ENCODE data around the gene AOPEP.

Gene AOPEP

GRCh38 chr9:94927048-94927761 is 200.7 kb downstream of the AOPEP start:
- no peaks in the 10 kb centered on the region for H3K9me3 ChIP-seq (ENCODE audit: control extremely low read depth in 1 of 5, control insufficient read depth in 4 of 5, insufficient read depth in 2 of 5, low read depth in 1 of 5, low read length in 4 of 5)
- peaks cover 0 to 7% (median 2%) of the 10 kb centered on the region in 4 experiments for H3K36me3 ChIP-seq (ENCODE audit: control insufficient read depth in 4 of 4, insufficient read depth in 4 of 4, low read length in 3 of 4)
- H3K4me1 ChIP-seq (ENCODE audit: control extremely low read depth in 1 of 4, control insufficient read depth in 4 of 4, insufficient read depth in 4 of 4, low read length in 3 of 4): no peaks in the 10 kb centered on the region
- CTCF ChIA-PET: no interaction called here
- POLR2A ChIA-PET: no interaction called here
- 98% methylated on average over 12 of the region's 12 CpGs for WGBS (ENCODE audit: insufficient coverage)
- no peak for DNase-seq
- no peaks in the 10 kb centered on the region for H3K27me3 ChIP-seq (replicated peaks in 2 of 5; ENCODE audit: control insufficient read depth in 4 of 5, insufficient read depth in 5 of 5, low read length in 4 of 5)
- H3K4me3 ChIP-seq (ENCODE audit: control insufficient read depth in 1 of 7, extremely low read depth in 1 of 7, insufficient read depth in 4 of 7, low read depth in 2 of 7, low read length in 6 of 7): no peak overlapping the region
- no peak overlapping the region for H3K27ac ChIP-seq (ENCODE audit: insufficient read depth in 1 of 2, low read depth in 1 of 2, low read length in 2 of 2, poor library complexity in 1 of 2, severe bottlenecking in 2 of 2)

GRCh38 chr9:94927762-94928670 is 201.5 kb downstream of the AOPEP start:
- WGBS (ENCODE audit: insufficient coverage): 98% methylated on average over 16 of the region's 21 CpGs
- no peak for DNase-seq
- no peak overlapping the region for H3K27ac ChIP-seq (ENCODE audit: insufficient read depth in 1 of 2, low read depth in 1 of 2, low read length in 2 of 2, poor library complexity in 1 of 2, severe bottlenecking in 2 of 2)
- H3K9me3 ChIP-seq (ENCODE audit: control extremely low read depth in 1 of 5, control insufficient read depth in 4 of 5, insufficient read depth in 2 of 5, low read depth in 1 of 5, low read length in 4 of 5): no peaks in the 10 kb centered on the region
- ChIA-PET POLR2A (no interaction called here), CTCF (no interaction called here)
- H3K4me3 ChIP-seq (ENCODE audit: control insufficient read depth in 1 of 7, extremely low read depth in 1 of 7, insufficient read depth in 4 of 7, low read depth in 2 of 7, low read length in 6 of 7): no peak overlapping the region
- no peaks in the 10 kb centered on the region for H3K27me3 ChIP-seq (replicated peaks in 2 of 5; ENCODE audit: control insufficient read depth in 4 of 5, insufficient read depth in 5 of 5, low read length in 4 of 5)
- H3K4me1 ChIP-seq (ENCODE audit: control extremely low read depth in 1 of 4, control insufficient read depth in 4 of 4, insufficient read depth in 4 of 4, low read length in 3 of 4): no peaks in the 10 kb centered on the region
- peaks cover 0 to 7% (median 2%) of the 10 kb centered on the region in 4 experiments for H3K36me3 ChIP-seq (ENCODE audit: control insufficient read depth in 4 of 4, insufficient read depth in 4 of 4, low read length in 3 of 4)

- no peak for DNase-seq
- Histone ChIP-seq H3K27me3 (replicated peaks in 2 of 5; ENCODE audit: control insufficient read depth in 4 of 5, insufficient read depth in 5 of 5, low read length in 4 of 5) (no peaks in the 10 kb centered on the region), H3K36me3 (ENCODE audit: control insufficient read depth in 4 of 4, insufficient read depth in 4 of 4, low read length in 3 of 4) (peaks cover 0 to 7% (median 2%) of the 10 kb centered on the region in 4 experiments), H3K4me1 (ENCODE audit: control extremely low read depth in 1 of 4, control insufficient read depth in 4 of 4, insufficient read depth in 4 of 4, low read length in 3 of 4) (no peaks in the 10 kb centered on the region), H3K27ac (ENCODE audit: insufficient read depth in 1 of 2, low read depth in 1 of 2, low read length in 2 of 2, poor library complexity in 1 of 2, severe bottlenecking in 2 of 2) (no peak overlapping the region), H3K9me3 (ENCODE audit: control extremely low read depth in 1 of 5, control insufficient read depth in 4 of 5, insufficient read depth in 2 of 5, low read depth in 1 of 5, low read length in 4 of 5) (no peaks in the 10 kb centered on the region), H3K4me3 (ENCODE audit: control insufficient read depth in 1 of 7, extremely low read depth in 1 of 7, insufficient read depth in 4 of 7, low read depth in 2 of 7, low read length in 6 of 7) (no peak overlapping the region)
- POLR2A ChIA-PET: interaction anchor here (0.6 kb wide), 1 partner anchor 202 kb away, joined by 4 read pairs; the partner anchor contains the start of gene AOPEP
- CTCF ChIA-PET: no interaction called here
- 90% methylated on average over 11 of the region's 13 CpGs for WGBS (ENCODE audit: insufficient coverage)
Measured at GRCh38 chr9:94928691-94929368, 202.3 kb downstream of the AOPEP start.

- ChIA-PET POLR2A (interaction anchor here (0.6 kb wide), 1 partner anchor 203 kb away, joined by 4 read pairs; the partner anchor contains the start of gene AOPEP), CTCF (no interaction called here)
- H3K4me1 ChIP-seq (ENCODE audit: control extremely low read depth in 1 of 4, control insufficient read depth in 4 of 4, insufficient read depth in 4 of 4, low read length in 3 of 4): no peaks in the 10 kb centered on the region
- DNase-seq: no peak
- no peak overlapping the region for H3K27ac ChIP-seq (ENCODE audit: insufficient read depth in 1 of 2, low read depth in 1 of 2, low read length in 2 of 2, poor library complexity in 1 of 2, severe bottlenecking in 2 of 2)
- H3K4me3 ChIP-seq (ENCODE audit: control insufficient read depth in 1 of 7, extremely low read depth in 1 of 7, insufficient read depth in 4 of 7, low read depth in 2 of 7, low read length in 6 of 7): no peak overlapping the region
- WGBS (ENCODE audit: insufficient coverage): 96% methylated on average over 8 of the region's 9 CpGs
- H3K9me3 ChIP-seq (ENCODE audit: control extremely low read depth in 1 of 5, control insufficient read depth in 4 of 5, insufficient read depth in 2 of 5, low read depth in 1 of 5, low read length in 4 of 5): no peaks in the 10 kb centered on the region
- H3K36me3 ChIP-seq (ENCODE audit: control insufficient read depth in 4 of 4, insufficient read depth in 4 of 4, low read length in 3 of 4): peaks cover 0 to 4% (median 2%) of the 10 kb centered on the region in 4 experiments
- no peaks in the 10 kb centered on the region for H3K27me3 ChIP-seq (replicated peaks in 2 of 5; ENCODE audit: control insufficient read depth in 4 of 5, insufficient read depth in 5 of 5, low read length in 4 of 5)
Measured at GRCh38 chr9:94929369-94929756, 202.9 kb downstream of the AOPEP start.

- WGBS (ENCODE audit: insufficient coverage): 100% methylated on average over 1 of the region's 3 CpGs
- Histone ChIP-seq H3K36me3 (ENCODE audit: control insufficient read depth in 4 of 4, insufficient read depth in 4 of 4, low read length in 3 of 4) (peaks cover 0 to 4% (median 2%) of the 10 kb centered on the region in 4 experiments), H3K27me3 (replicated peaks in 2 of 5; ENCODE audit: control insufficient read depth in 4 of 5, insufficient read depth in 5 of 5, low read length in 4 of 5) (no peaks in the 10 kb centered on the region), H3K4me3 (ENCODE audit: control insufficient read depth in 1 of 7, extremely low read depth in 1 of 7, insufficient read depth in 4 of 7, low read depth in 2 of 7, low read length in 6 of 7) (no peak overlapping the region), H3K4me1 (ENCODE audit: control extremely low read depth in 1 of 4, control insufficient read depth in 4 of 4, insufficient read depth in 4 of 4, low read length in 3 of 4) (no peaks in the 10 kb centered on the region), H3K27ac (ENCODE audit: insufficient read depth in 1 of 2, low read depth in 1 of 2, low read length in 2 of 2, poor library complexity in 1 of 2, severe bottlenecking in 2 of 2) (no peak overlapping the region), H3K9me3 (ENCODE audit: control extremely low read depth in 1 of 5, control insufficient read depth in 4 of 5, insufficient read depth in 2 of 5, low read depth in 1 of 5, low read length in 4 of 5) (no peaks in the 10 kb centered on the region)
- DNase-seq: no peak
- POLR2A ChIA-PET: no interaction called here
- CTCF ChIA-PET: interaction anchor here (1.0 to 1.3 kb wide), 2 partner anchors 14 to 149 kb away, joined by 3 to 9 read pairs; no protein-coding TSS in a partner anchor
Measured at GRCh38 chr9:94931036-94931633, 204.6 kb downstream of the AOPEP start.

GRCh38 chr9:94931740-94932139 is 205.2 kb downstream of the AOPEP start:
- Histone ChIP-seq H3K9me3 (ENCODE audit: control extremely low read depth in 1 of 5, control insufficient read depth in 4 of 5, insufficient read depth in 2 of 5, low read depth in 1 of 5, low read length in 4 of 5) (no peaks in the 10 kb centered on the region), H3K27me3 (replicated peaks in 2 of 5; ENCODE audit: control insufficient read depth in 4 of 5, insufficient read depth in 5 of 5, low read length in 4 of 5) (no peaks in the 10 kb centered on the region), H3K4me3 (ENCODE audit: control insufficient read depth in 1 of 7, extremely low read depth in 1 of 7, insufficient read depth in 4 of 7, low read depth in 2 of 7, low read length in 6 of 7) (no peak overlapping the region), H3K36me3 (ENCODE audit: control insufficient read depth in 4 of 4, insufficient read depth in 4 of 4, low read length in 3 of 4) (peaks cover 0 to 4% (median 1%) of the 10 kb centered on the region in 4 experiments), H3K27ac (ENCODE audit: insufficient read depth in 1 of 2, low read depth in 1 of 2, low read length in 2 of 2, poor library complexity in 1 of 2, severe bottlenecking in 2 of 2) (no peak overlapping the region), H3K4me1 (ENCODE audit: control extremely low read depth in 1 of 4, control insufficient read depth in 4 of 4, insufficient read depth in 4 of 4, low read length in 3 of 4) (no peaks in the 10 kb centered on the region)
- ChIA-PET POLR2A (no interaction called here), CTCF (interaction anchor here (0.7 kb wide), 1 partner anchor 36 kb away, joined by 3 read pairs; no protein-coding TSS in a partner anchor)
- DNase-seq: no peak
- 95% methylated on average over 3 of the region's 5 CpGs for WGBS (ENCODE audit: insufficient coverage)
